Glomerular visceral epithelial cell (primary cell): ENCODE data around the gene CUL4A.
A peak's percentile ranks its signal among the peaks of the same experiment; 100 is the strongest.
"Not testable (repeated sequence)": the region's sequence is repeated elsewhere in the genome, so short reads cannot be mapped to it uniquely, and the experiment has no call there.

Experiments used
- DNase-seq: peaks from one replicate; pipeline ENCODE4 v3.0.0-alpha.2; 2016; ENCODE audit errors: extremely low spot score

The CUL4A gene

GRCh38 chr13:113291129-113291528, 81.7 kb downstream of the CUL4A start:
- DNase-seq, result no peak

GRCh38 chr13:113292021-113292862, 82.8 kb downstream of the CUL4A start:
- no peak for DNase-seq

DNA sequence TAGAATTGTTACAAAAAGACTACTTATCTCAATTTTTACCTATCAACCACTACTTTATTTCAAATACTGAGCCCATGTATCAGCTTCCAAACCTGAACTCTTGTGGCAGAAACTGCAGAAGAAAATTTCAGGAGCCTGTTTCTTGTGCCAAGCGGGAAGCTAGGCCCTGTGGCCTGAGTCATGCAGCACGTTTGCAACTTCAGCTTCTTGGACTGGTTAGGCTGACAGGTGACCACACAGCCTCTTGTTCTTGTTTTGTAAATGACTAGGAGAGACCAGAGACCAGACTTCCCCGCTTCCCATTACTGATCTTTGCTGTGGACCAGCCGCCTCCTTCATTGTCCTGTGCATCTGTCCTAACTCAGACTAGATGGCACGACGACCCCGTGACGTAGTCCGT, 84.3 kb downstream of the CUL4A start:
- DNase-seq, result no peak

DNA sequence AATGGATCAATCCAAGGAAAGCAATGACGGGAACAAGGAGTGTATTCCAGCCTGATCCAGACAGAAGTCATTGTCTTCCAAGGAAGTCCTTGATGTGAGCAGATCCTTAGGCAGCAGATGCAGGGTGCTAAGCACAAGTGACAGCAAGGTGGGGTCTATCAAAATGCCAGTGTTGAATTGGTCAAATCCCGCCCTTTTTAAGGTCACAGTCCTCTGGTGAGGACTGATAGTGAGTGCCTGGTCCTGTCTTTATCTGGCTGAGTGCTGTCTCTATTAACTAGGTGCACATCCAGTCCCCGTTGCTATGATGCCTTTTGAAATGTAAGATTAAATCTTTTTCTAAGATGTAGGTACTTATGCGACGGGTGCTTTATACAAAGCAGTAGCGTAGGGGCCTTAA, 86.4 kb downstream of the CUL4A start:
- no peak for DNase-seq

GRCh38 chr13:113296823-113297369, 87.5 kb downstream of the CUL4A start, which contains the start of gene LAMP1:
TSS of gene LAMP1 (plus strand) at chr13:113297239. CDS start at chr13:113297435, 196 bp downstream.
- peak; percentile 98 for DNase-seq

- no peak for DNase-seq
These were observed 88.1 kb downstream of the CUL4A start for GRCh38 chr13:113297370-113298042.

DNA sequence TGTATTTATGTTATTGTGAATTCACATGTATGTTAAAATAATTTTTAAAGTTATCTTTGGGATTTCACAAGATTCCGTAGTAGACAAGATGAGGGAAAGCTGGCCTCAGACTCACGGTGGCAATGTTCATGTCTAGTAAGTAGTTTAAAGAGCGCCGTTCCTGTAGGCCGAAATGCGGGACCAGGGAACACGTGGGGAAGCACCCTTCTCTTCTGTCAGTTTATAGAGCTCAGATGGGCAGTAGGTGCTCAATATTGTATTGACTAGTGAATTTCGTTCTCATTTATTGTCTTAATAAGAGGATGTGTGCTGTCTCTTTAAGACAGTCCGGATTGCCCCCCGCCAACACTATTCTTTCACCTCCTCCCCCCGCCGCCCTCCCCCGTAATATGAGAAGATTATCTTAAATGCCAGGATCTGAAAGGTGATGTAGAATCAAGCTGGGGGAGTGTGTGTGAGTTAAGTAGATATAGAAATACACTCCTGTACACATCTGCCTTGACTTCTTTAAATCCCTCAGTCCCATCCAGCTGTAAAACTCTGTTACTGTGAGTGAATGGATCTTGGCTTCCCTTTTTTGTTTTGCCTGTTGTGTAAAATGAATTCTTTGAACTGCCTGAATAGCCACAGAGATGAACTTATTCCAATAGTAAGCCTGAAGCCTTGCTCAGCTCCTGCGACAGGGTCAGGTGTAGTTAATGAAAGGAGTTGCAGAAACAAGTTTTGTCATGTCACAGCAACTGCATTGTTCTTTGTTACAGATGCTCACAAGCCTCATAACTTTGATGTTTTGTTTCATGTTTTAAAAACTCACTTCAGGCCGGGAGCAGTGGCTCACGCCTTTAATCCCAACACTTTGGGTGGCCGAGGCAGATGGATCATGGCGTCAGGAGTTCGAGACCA, 88.9 kb downstream of the CUL4A start:
- peak; percentile 35 for DNase-seq

- peak; percentile 18 for DNase-seq
These were observed 90.5 kb downstream of the CUL4A start for GRCh38 chr13:113299951-113300350.

GRCh38 chr13:113302986-113303385, 93.6 kb downstream of the CUL4A start:
- DNase-seq, result no peak

DNA sequence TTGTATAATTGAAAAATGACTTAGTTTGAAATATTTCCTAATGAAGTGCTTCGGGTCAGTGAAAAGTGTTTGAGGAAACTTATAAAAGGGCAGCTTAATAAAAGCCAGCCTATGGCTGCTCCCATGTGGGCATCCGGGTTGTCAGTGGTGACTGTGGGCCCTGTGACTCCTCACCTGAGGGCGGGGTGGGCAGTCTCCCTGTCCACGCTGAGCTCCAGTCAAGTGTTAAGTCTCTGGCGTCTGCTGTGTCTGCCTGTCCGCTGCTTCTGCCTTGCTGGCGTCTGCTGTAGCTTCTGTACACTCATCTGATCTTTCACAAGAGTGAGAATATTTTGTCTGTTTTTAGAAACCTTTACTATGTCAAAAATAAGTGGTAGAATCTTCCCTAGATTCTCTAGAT, 94.7 kb downstream of the CUL4A start:
- DNase-seq, result peak; percentile 71

DNA sequence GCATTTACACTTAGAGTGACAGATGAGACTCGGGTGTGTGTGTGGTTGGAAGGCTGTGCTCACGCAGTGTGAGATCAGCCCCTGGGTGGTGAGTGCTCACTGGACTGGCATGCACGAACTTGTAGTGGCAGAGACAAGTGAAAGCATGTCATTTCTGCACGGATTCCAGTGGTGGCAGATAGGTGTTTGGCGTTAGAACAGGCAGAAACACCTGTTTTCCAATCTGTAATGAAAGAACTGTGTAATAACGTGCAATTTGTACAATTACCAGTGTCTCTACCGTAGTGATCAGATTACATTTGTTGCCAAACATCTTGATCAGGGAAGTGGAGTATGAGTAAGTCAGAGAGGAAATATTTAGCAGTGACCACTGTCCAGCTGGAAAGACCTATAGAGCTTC, 95.8 kb downstream of the CUL4A start:
- peak; percentile 81 for DNase-seq

DNA sequence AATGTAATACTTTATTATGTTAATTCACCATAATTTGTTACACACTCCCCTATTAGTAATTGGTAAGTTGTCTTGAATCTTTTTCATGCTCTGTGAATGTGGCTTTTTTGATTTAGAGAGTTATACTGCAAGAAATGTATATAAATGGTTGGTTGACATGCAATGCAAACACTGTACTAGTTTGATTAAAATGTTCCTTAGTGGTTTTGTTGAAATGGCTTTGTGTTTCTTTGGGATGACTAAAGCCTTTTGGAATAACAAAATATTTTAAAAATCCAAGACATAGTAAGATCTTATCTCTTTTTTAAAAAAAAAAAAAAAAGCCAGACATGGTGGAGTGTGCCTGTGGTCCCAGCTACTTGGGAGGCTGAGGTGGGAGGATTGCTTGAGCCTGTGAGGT, 98.1 kb downstream of the CUL4A start:
- no peak for DNase-seq

- DNase-seq, result no peak
These were observed 100.1 kb downstream of the CUL4A start for GRCh38 chr13:113309473-113309872.

DNA sequence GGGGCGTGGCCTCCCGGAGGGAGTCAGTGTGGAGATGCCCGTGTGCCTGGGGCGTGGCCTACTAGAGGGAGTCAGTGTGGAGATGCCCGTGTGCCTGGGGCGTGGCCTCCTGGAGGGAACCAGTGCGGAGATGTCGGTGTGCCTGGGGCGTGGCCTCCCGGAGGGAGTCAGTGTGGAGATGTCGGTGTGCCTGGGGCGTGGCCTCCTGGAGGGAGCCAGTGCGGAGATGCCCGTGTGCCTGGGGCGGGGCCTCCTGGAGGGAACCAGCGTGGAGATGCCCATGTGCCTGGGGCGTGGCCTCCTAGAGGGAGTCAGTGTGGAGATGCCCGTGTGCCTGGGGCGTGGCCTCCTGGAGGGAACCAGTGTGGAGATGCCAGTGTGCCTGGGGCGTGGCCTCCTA, 104.7 kb downstream of the CUL4A start:
- not testable (repeated sequence) for DNase-seq

- DNase-seq, result not testable (repeated sequence)
These were observed 105.6 kb downstream of the CUL4A start for GRCh38 chr13:113314895-113315470.

DNA sequence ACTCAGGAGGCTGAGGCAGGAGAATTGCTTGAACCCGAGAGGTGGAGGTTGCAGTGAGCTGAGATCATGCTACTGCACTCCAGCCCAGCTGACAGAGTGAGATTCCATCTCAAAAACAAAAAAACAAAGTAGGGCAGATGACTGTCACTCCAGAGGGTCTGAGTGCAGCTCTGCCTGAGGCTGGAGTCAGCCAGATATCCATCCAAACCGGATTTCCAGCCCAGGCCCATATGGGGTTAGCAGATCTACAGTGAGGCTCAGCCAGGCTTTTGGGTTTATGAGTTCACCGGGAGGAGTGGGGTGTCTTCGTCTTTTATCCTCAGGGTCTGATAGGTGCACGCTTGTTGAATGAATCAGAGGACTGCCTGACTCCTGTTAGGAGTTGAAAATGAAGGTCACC, 106.6 kb downstream of the CUL4A start:
- no peak for DNase-seq
